MCF 10A (cell line): ENCODE measurements around the gene GABPB2. TPM values are rescaled to one million over a fixed set of nuclear protein-coding genes. Genes with fewer than 3 reads are reported as not detected.

Experiments
- BruUV-seq: library from RNA; stranded (reverse); fragments of 400-500 nt; replicated peaks from 2 replicates; lab custom pipeline; 2021; lab: Mats Ljungman, UMichigan
- CTCF ChIA-PET: fragments of 300-600 bp; sonication (Branson Sonifier 250); formaldehyde crosslinking; extraction: SDS; loops from one replicate; lab custom pipeline; 2021; ENCODE audit warnings: antibody characterized with exemption, inconsistent platforms; lab: Yijun Ruan, JAX
- POLR2A ChIA-PET: fragments of 300-600, 350-650 bp; sonication (Branson Sonifier 250); formaldehyde crosslinking; extraction: SDS; loops from one replicate; lab custom pipeline; 2020; ENCODE audit warnings: antibody characterized with exemption, inconsistent platforms; lab: Yijun Ruan, JAX
- DNase-seq: peaks from one replicate; pipeline ENCODE4 v3.0.0-alpha.2; 2018; ENCODE audit not compliant: unreplicated experiment
- H3K27ac Mint-ChIP-seq: one replicate; pipeline ENCODE4 v1.8.0; 2022; ENCODE audit warnings: mild to moderate bottlenecking, low read depth, mixed read lengths; ENCODE audit not compliant: unreplicated experiment
- H3K27me3 Mint-ChIP-seq: one replicate; pipeline ENCODE4 v1.8.0; 2022; ENCODE audit warnings: mixed read lengths; ENCODE audit not compliant: insufficient read depth, unreplicated experiment
- H3K36me3 Mint-ChIP-seq: one replicate; pipeline ENCODE4 v1.8.0; 2022; ENCODE audit warnings: mild to moderate bottlenecking, moderate library complexity, mixed read lengths; ENCODE audit not compliant: insufficient read depth, unreplicated experiment
- H3K4me1 Mint-ChIP-seq: one replicate; pipeline ENCODE4 v1.8.0; 2022; ENCODE audit warnings: mixed read lengths; ENCODE audit not compliant: insufficient read depth, unreplicated experiment
- H3K4me3 Mint-ChIP-seq: one replicate; pipeline ENCODE4 v1.8.0; 2022; ENCODE audit warnings: mild to moderate bottlenecking, moderate library complexity, mixed read lengths; ENCODE audit not compliant: unreplicated experiment
- H3K9me3 Mint-ChIP-seq: one replicate; pipeline ENCODE4 v1.8.0; 2022; ENCODE audit warnings: mixed read lengths; ENCODE audit not compliant: unreplicated experiment
- intact Hi-C: fragments of 100-400 bp; cut with micrococcal nuclease; formaldehyde crosslinking; loops from 2 replicates; pipeline ENCODE4 v1.14.1; 2022
- total RNA-seq: library from RNA; stranded (reverse); gene quantifications from 2 replicates; pipeline ENCODE4 v1.2.3, GENCODE V29; 2022
- TF ChIP-seq, protein P1 (sequence below): fragments of 200-600 bp; IDR thresholded peaks from one replicate; pipeline ENCODE4 v1.8.0; 2022; ENCODE audit warnings: antibody characterized with exemption, mild to moderate bottlenecking; ENCODE audit not compliant: unreplicated experiment

GABPB2 gene
- total RNA-seq, 1 experiment from 2014 or later, result 20.2 TPM

DNA sequence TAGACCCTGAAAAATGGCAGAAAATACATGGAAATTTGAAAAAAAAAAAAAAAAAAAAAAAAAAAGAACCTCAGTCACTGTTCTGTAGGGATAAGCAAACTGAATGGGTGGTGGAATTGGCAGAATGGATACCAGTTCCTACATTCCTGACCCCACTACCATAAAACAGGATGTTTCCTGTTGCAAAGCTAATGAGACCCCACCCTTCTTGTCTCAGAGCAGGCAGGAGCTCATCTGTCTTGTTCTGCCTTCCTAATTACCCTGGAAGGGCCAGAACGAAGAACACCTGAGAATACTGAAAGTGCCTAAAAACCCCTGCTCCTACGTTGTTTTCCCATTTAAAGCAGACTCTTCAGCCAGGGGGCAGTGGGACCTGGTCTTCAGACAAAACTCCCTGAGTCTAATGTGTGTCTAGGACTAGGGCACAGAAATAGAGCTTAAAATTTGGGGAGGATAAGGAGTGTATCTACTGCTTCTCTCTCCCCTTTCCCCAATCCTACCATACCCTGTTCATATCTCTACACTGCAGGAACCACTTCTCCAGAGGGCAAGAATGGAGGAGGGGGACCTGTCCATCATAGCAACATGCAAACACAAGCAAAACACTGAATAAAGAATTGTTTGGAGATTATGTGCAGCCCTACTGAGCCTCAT, 19.1 kb upstream of the GABPB2 start:
- no peaks in the 10 kb centered on the region for H3K27me3 Mint-ChIP-seq
- H3K4me1 Mint-ChIP-seq, result peaks cover 39% of the 10 kb centered on the region
- peaks cover 61% of the 10 kb centered on the region for H3K36me3 Mint-ChIP-seq
- BruUV-seq, result no TSS peak
- H3K27ac Mint-ChIP-seq, result no peak overlapping the region
- ChIA-PET POLR2A (interaction anchor here (3.8 to 9.7 kb wide), 2 partner anchors 8 to 45 kb away, joined by 17 to 90 read pairs; partner anchors contain the start of genes CDC42SE1, MINDY1 and MLLT11), CTCF (interaction anchor here (0.6 to 1.5 kb wide), 5 partner anchors 8 to 249 kb away, joined by 3 to 5 read pairs (median 3); partner anchors contain the start of gene CDC42SE1)
- H3K9me3 Mint-ChIP-seq, result no peaks in the 10 kb centered on the region
- no peak for DNase-seq
- intact Hi-C loops, result no loop called here
- no peak overlapping the region for H3K4me3 Mint-ChIP-seq
- TF ChIP-seq, protein P1, sequence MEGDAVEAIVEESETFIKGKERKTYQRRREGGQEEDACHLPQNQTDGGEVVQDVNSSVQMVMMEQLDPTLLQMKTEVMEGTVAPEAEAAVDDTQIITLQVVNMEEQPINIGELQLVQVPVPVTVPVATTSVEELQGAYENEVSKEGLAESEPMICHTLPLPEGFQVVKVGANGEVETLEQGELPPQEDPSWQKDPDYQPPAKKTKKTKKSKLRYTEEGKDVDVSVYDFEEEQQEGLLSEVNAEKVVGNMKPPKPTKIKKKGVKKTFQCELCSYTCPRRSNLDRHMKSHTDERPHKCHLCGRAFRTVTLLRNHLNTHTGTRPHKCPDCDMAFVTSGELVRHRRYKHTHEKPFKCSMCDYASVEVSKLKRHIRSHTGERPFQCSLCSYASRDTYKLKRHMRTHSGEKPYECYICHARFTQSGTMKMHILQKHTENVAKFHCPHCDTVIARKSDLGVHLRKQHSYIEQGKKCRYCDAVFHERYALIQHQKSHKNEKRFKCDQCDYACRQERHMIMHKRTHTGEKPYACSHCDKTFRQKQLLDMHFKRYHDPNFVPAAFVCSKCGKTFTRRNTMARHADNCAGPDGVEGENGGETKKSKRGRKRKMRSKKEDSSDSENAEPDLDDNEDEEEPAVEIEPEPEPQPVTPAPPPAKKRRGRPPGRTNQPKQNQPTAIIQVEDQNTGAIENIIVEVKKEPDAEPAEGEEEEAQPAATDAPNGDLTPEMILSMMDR, result no peak

DNA sequence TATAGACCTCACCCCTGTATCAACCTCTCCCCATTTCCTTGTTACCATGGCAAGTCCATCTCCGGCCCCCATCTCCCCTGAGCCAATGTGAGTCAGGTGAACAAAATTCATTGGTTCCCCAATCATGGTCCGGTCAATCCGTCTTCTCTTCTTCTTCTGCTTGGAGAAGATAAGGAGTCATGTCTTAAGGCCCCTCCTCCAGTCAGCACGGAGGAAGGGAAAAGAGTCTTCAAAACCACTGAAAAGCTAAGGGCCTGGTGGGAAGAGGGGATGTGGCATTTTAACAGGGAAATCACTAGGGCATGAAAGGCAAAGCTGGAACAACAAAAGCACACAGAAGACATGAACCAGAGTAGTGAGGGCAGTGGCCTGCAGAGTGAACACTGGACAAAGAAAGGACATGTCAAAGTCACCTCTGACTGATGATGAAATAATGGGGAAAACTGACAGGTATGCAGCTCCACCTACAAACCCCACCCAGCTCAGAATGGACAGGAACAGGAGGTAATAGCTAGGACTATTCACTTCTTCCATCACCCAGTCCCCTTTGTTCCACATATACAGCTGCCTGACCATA, 15.5 kb upstream of the GABPB2 start:
- Mint-ChIP-seq H3K4me3 (no peak overlapping the region), H3K27ac (peak overlapping the region; percentile 92), H3K27me3 (no peaks in the 10 kb centered on the region), H3K9me3 (no peaks in the 10 kb centered on the region), H3K4me1 (peaks cover 42% of the 10 kb centered on the region), H3K36me3 (peaks cover 58% of the 10 kb centered on the region)
- intact Hi-C loops, result loop anchor here (5.0 kb wide), 1 partner anchor 48 kb away; the partner anchor contains the start of genes MINDY1 and PRUNE1
- ChIA-PET CTCF (interaction anchor here (1.1 to 1.6 kb wide), 5 partner anchors 12 to 115 kb away, joined by 3 to 7 read pairs (median 4); no protein-coding TSS in a partner anchor), POLR2A (interaction anchor here (0.6 to 9.4 kb wide), 8 partner anchors 7 to 821 kb away, joined by 3 to 90 read pairs (median 4); partner anchors contain the start of genes BNIPL, C1orf56, GABPB2 and MINDY1)
- BruUV-seq, result no TSS peak
- TF ChIP-seq, protein P1, result no peak
- no peak for DNase-seq

DNA sequence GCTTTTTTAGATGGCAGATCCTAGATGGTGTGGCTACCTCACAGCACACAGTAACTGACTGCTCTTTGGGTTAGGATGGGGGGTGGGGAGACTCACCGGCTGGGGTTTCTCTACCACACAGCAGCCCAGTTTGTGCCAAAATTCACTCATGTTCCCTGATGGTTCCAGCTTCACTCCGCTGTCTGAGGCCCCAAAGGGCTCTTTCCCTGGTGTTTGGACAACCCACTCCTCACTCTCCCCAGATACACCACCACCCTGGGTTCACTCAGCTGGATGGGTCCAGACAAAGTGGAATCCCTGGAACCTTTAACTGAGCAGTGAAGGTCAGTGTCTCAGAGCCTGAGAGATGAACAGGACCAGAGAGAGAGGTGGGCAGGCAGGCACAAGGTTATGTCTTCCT, 15.0 kb upstream of the GABPB2 start:
- Mint-ChIP-seq H3K4me1 (peaks cover 43% of the 10 kb centered on the region), H3K36me3 (peaks cover 58% of the 10 kb centered on the region), H3K4me3 (no peak overlapping the region), H3K27me3 (no peaks in the 10 kb centered on the region), H3K9me3 (no peaks in the 10 kb centered on the region), H3K27ac (peak overlapping the region; percentile 92)
- ChIA-PET CTCF (interaction anchor here (1.1 to 1.6 kb wide), 5 partner anchors 12 to 114 kb away, joined by 3 to 7 read pairs (median 4); no protein-coding TSS in a partner anchor), POLR2A (interaction anchor here (0.6 to 9.4 kb wide), 7 partner anchors 8 to 495 kb away, joined by 3 to 90 read pairs (median 3); partner anchors contain the start of genes BNIPL, C1orf56 and GABPB2)
- no peak for DNase-seq
- TF ChIP-seq, protein P1, result no peak
- no TSS peak for BruUV-seq
- intact Hi-C loops, result loop anchor here (5.0 kb wide), 1 partner anchor 48 kb away; the partner anchor contains the start of genes MINDY1 and PRUNE1
